Activated CD4-positive, CD25-positive, alpha-beta regulatory T cell treated with anti-CD3 and anti-CD28 coated beads, Interleukin-2, amount 50 U/mL, for 24 hours (primary cell): Measurements from ENCODE around the gene CSF2.

Experiments used
- ATAC-seq, 2 donors: fragments of 150-1000 bp; cut with Tn5 transposase; one replicate each; pipeline ENCODE4 v1.10.0; 2021; ENCODE audit warnings: mild to moderate bottlenecking in 1 of 2, moderate library complexity in 1 of 2

Gene CSF2

DNA sequence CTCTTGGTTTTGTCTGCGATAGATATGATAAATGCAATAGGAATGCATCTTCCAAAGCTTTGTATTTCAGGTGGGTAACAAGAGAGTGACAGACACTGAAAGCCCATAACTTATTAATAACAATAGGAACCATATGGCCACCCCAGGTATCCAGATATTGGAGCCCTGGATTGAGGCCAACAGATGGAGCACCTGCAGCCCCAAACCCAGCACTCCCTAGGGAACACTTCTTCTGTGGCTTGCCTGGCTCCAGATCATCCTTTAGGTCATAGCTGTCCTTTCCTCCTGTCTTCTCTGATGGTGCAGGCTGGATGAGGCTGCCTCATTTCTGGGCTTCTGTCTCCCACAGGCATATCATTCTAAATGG is 18.2 kb upstream of the CSF2 start:
- no peak for ATAC-seq

GRCh38 chr5:132055808-132056609 is 17.6 kb upstream of the CSF2 start:
- ATAC-seq: peak; percentile 61 to 64

- no peak for ATAC-seq
Observed at GRCh38 chr5:132056610-132057497, 16.7 kb upstream of the CSF2 start.

DNA sequence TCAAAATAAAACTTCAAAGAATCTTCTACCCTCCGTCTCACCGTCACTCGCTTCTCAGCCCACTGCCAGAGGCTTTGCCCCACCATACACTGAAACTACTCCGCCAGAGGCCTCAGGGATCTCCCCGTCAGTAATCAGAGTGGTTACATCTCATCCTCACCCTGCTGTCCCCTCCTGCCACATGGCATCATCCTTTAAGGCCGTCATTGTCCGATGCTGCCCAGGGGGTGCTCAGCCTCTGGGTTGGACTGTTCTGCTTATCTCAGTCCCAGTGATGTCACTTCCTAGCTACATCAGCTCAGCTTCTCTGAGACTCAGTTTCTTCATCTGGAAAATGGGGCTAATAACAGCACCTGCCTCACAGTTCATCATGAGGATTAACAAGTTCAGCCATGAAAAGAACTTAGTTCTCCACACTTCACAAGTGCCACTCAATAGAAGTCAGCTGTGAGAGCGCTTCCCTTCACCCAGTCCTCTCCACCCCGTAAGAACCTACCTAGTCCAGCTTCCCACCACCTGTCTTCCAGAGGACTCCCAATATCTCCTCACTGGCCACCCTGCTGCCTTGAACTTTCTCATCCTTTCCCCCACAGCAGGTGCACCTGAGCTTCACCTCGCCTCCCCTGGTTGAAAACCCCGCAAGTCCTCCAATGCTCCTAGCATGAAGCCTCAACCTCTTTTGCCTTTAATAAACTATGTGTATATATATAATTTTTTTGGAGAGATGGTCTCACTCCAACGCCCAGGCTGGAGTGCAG is 15.9 kb upstream of the CSF2 start:
- ATAC-seq: no peak

DNA sequence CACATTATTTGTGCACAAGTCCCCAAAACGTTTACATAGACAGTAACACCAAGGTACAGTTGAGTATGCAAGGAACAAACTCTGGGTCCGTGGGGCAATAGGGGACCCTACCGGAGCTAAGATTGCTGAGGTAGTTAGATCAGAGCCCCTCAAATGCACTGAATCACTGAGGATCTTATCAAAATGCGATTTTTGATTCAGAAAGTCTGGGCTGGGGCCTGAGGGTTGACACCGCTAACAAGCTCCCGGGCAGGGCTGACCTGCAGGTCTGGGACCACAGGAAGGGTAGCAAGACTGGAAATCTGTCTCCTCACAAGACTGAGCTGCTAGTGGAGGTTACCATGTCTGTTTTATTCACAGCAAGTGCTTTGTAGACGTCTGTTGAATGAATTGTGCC is 14.9 kb upstream of the CSF2 start:
- ATAC-seq: no peak

- ATAC-seq: peak in 1 of 2 donors; percentile 30
Observed at GRCh38 chr5:132059043-132059695, 14.4 kb upstream of the CSF2 start.

DNA sequence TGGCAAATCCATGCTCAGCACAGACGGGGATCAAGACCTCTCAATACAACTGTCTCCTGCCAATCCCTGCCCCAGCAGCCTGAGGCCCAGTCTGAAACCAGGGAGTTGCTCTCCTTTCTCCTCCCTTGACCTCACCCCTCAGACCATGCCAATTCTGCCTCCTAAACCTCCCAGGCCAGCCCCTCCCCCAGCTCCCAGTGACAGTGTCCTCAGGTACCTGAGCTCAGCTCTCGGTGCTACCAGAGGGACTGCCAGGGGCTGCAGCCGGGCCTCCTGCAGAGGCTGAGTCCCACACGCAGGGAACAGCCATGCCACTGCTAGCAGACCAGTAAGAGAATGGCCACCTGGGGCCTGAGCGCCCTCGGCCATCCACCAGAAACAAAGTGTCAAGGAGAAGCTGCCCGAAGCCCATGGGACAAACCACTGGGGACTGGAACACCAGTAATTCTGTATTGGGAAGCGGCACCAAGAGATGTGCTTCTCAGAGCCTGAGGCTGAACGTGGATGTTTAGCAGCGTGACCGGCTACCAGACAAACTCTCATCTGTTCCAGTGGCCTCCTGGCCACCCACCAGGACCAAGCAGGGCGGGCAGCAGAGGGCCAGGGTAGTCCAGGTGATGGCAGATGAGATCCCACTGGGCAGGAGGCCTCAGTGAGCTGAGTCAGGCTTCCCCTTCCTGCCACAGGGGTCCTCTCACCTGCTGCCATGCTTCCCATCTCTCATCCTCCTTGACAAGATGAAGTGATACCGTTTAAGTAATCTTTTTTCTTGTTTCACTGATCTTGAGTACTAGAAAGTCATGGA is 13.7 kb upstream of the CSF2 start:
- ATAC-seq: no peak

- no peak for ATAC-seq
Observed at GRCh38 chr5:132060501-132061161, 13.0 kb upstream of the CSF2 start, which contains the start of gene IL3. Gene IL3, plus strand, starts transcription at chr5:132060655. Its CDS starts 52 bp downstream, at chr5:132060707.

- ATAC-seq: peak; percentile 65 to 66
Observed at GRCh38 chr5:132063090-132063911, 10.3 kb upstream of the CSF2 start.

DNA sequence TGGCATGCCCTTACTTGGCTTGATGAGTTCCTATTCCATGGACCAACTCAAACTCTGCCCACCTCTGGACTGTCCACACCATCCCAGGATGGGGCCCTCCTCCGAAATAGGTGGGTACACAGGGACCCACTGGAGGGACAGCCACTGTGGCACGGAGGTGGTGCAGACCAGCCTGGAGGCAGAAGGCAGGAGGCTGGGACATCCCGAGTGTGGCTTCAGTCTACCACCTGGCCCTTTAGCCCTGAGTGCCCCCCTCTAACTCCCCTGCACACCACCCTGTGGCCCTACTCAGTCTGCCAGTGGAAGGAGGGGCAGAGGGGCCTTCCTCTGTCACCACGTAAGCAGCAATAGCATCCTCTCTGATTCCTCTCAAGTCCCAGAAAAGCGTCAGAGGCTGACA is 9.4 kb upstream of the CSF2 start:
- ATAC-seq: no peak

DNA sequence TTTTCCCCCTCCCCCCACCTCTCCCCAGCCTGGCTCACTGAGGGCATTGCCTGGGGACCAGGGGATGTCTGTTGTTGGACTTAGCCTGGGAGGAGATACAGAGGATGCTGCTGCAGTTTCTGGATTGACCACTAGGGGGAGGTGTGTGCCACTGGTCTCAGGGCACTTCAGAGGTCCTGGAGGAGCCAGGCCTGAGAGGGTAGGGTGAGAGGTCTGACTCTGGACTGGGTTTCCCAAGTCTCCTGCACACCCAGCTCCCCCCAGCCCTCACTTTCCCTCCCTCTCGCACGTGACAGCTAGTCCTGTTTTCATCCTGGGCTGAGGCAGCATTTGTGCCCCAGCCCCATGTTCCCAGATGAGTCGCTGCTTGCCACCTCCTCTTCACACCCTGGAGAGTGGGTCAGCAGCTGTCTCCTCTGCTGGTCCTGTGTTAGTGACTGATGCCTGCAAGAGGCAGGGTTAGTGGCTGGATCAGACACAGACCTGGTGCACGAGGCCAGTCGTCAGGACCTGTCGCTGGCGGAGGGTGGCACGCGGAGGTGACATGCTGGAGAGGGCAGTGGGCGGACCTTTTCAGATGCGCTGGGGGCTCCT is 8.8 kb upstream of the CSF2 start:
- ATAC-seq: peak; percentile 58 to 74

GRCh38 chr5:132065351-132065937 is 8.1 kb upstream of the CSF2 start:
- peak; percentile 36 to 44 for ATAC-seq

DNA sequence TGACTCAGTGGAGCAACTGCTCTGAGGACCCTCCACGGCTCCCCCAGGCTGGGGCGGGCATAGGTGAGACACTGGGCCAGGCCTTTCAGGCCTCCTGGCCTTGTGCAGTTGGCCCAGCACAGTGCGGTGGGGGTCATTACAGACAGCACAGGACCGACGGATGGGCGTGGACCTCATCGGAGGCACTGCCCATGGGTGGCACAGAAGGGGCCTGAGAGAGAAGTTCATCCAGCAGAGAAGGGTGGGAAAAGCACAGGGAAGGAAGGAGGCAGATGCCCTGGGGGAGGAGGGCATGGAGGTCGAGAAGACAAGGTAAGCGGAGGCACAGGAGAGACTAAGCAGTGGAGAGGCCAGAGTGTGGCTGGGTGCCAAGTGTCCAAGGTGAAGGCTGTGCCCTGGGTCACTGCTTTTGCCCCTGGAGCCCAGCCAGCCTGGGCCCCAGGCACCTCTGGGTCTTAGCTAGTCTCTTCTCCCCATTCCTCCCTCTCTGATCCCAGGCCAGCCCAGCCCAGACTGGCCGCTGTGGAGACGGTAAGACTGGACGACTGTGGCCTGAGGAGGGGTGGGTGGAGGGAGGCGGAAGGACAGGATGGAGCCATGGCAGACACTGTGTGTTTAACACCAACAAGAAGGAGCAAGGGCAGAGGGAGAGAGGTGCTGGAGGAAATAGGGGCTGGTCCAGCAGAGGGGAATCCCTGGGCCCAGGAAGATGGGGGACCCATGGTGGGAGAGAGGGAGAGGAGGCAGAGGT is 7.5 kb upstream of the CSF2 start:
- ATAC-seq: no peak

GRCh38 chr5:132066871-132067270 is 6.7 kb upstream of the CSF2 start:
- ATAC-seq: no peak

GRCh38 chr5:132067451-132067850 is 6.1 kb upstream of the CSF2 start:
- no peak for ATAC-seq

- ATAC-seq: no peak
Observed at GRCh38 chr5:132067941-132068808, 5.4 kb upstream of the CSF2 start.

GRCh38 chr5:132069561-132069960 is 4.0 kb upstream of the CSF2 start:
- ATAC-seq: no peak

- no peak for ATAC-seq
Observed at GRCh38 chr5:132069994-132070393, 3.6 kb upstream of the CSF2 start.
